ENCODE data around the gene PAX7.
"Not testable (repeated sequence)": the region's sequence is repeated elsewhere in the genome, so short reads cannot be mapped to it uniquely, and the experiment has no call there.

The PAX7 gene

GRCh38 chr1:18743233-18743632, 112.6 kb downstream of the PAX7 start:
- Histone ChIP-seq H3K27ac (ENCODE audit: low read length) (no peak overlapping the region), H4K20me1 (ENCODE audit: insufficient read depth, low read length) (no peaks in the 10 kb centered on the region), H3K9ac (ENCODE audit: low read length) (no peak overlapping the region), H3K4me2 (ENCODE audit: low read length) (no peak overlapping the region), H3K9me3 (ENCODE audit: insufficient read depth, low read length) (no peaks in the 10 kb centered on the region), H3K4me3 (ENCODE audit: low read length) (no peak overlapping the region), H2AFZ (ENCODE audit: low read depth, low read length) (no peak overlapping the region), H3K79me2 (ENCODE audit: low read length) (no peaks in the 10 kb centered on the region), H3K27me3 (ENCODE audit: low read depth, low read length) (no peaks in the 10 kb centered on the region), H3K36me3 (replicated peaks; ENCODE audit: low read depth, low read length) (no peaks in the 10 kb centered on the region), H3K4me1 (ENCODE audit: low read length) (no peaks in the 10 kb centered on the region)
- TF ChIP-seq EZH2phosphoT487 (IDR thresholded peaks at IDR 0.05; ENCODE audit: low read depth), result no peak
- no peak for TF ChIP-seq CTCF (IDR thresholded peaks at IDR 0.05; ENCODE audit: low read depth, low read length)

- H3K79me2 ChIP-seq (ENCODE audit: low read length); H3K4me2 ChIP-seq (ENCODE audit: low read length); H3K9me3 ChIP-seq (ENCODE audit: insufficient read depth, low read length); H3K4me1 ChIP-seq (ENCODE audit: low read length); H3K9ac ChIP-seq (ENCODE audit: low read length); H3K27me3 ChIP-seq (ENCODE audit: low read depth, low read length); H2AFZ ChIP-seq (ENCODE audit: low read depth, low read length); H3K36me3 ChIP-seq (replicated peaks; ENCODE audit: low read depth, low read length); H4K20me1 ChIP-seq (ENCODE audit: insufficient read depth, low read length); H3K27ac ChIP-seq (ENCODE audit: low read length); H3K4me3 ChIP-seq (ENCODE audit: low read length): not testable (repeated sequence)
These were observed 113.7 kb downstream of the PAX7 start for GRCh38 chr1:18744381-18744780.

- Histone ChIP-seq H3K4me3 (ENCODE audit: low read length) (no peak overlapping the region), H4K20me1 (ENCODE audit: insufficient read depth, low read length) (no peaks in the 10 kb centered on the region), H3K9me3 (ENCODE audit: insufficient read depth, low read length) (no peaks in the 10 kb centered on the region), H3K4me2 (ENCODE audit: low read length) (no peak overlapping the region), H2AFZ (ENCODE audit: low read depth, low read length) (no peak overlapping the region), H3K27ac (ENCODE audit: low read length) (no peak overlapping the region), H3K27me3 (ENCODE audit: low read depth, low read length) (no peaks in the 10 kb centered on the region), H3K9ac (ENCODE audit: low read length) (no peak overlapping the region), H3K4me1 (ENCODE audit: low read length) (no peaks in the 10 kb centered on the region), H3K36me3 (replicated peaks; ENCODE audit: low read depth, low read length) (no peaks in the 10 kb centered on the region), H3K79me2 (ENCODE audit: low read length) (no peaks in the 10 kb centered on the region)
- no peak for TF ChIP-seq EZH2phosphoT487 (IDR thresholded peaks at IDR 0.05; ENCODE audit: low read depth)
- TF ChIP-seq CTCF (IDR thresholded peaks at IDR 0.05; ENCODE audit: low read depth, low read length), result no peak
These were observed 116.3 kb downstream of the PAX7 start for GRCh38 chr1:18746981-18747380.

GRCh38 chr1:18747671-18748070, 117.0 kb downstream of the PAX7 start:
- H3K4me2 ChIP-seq (ENCODE audit: low read length), result no peak overlapping the region
- no peak overlapping the region for H3K4me3 ChIP-seq (ENCODE audit: low read length)
- H3K27ac ChIP-seq (ENCODE audit: low read length), result no peak overlapping the region
- no peaks in the 10 kb centered on the region for H3K4me1 ChIP-seq (ENCODE audit: low read length)
- no peaks in the 10 kb centered on the region for H3K27me3 ChIP-seq (ENCODE audit: low read depth, low read length)
- no peak overlapping the region for H2AFZ ChIP-seq (ENCODE audit: low read depth, low read length)
- no peaks in the 10 kb centered on the region for H3K79me2 ChIP-seq (ENCODE audit: low read length)
- H4K20me1 ChIP-seq (ENCODE audit: insufficient read depth, low read length), result no peaks in the 10 kb centered on the region
- H3K9me3 ChIP-seq (ENCODE audit: insufficient read depth, low read length), result no peaks in the 10 kb centered on the region
- no peak overlapping the region for H3K9ac ChIP-seq (ENCODE audit: low read length)
- H3K36me3 ChIP-seq (replicated peaks; ENCODE audit: low read depth, low read length), result no peaks in the 10 kb centered on the region
- no peak for TF ChIP-seq CTCF (IDR thresholded peaks at IDR 0.05; ENCODE audit: low read depth, low read length)
- no peak for TF ChIP-seq EZH2phosphoT487 (IDR thresholded peaks at IDR 0.05; ENCODE audit: low read depth)

- TF ChIP-seq CTCF (IDR thresholded peaks at IDR 0.05; ENCODE audit: low read depth, low read length), result no peak
- TF ChIP-seq EZH2phosphoT487 (IDR thresholded peaks at IDR 0.05; ENCODE audit: low read depth), result no peak
- H3K79me2 ChIP-seq (ENCODE audit: low read length), result no peaks in the 10 kb centered on the region
These were observed 117.8 kb downstream of the PAX7 start for GRCh38 chr1:18748435-18748834.

More at GRCh38 chr1:18748435-18748834, 117.8 kb downstream of the PAX7 start:
- no peaks in the 10 kb centered on the region for H3K36me3 ChIP-seq (replicated peaks; ENCODE audit: low read depth, low read length)
- no peak overlapping the region for H2AFZ ChIP-seq (ENCODE audit: low read depth, low read length)
- H3K4me3 ChIP-seq (ENCODE audit: low read length), result no peak overlapping the region
- no peak overlapping the region for H3K4me2 ChIP-seq (ENCODE audit: low read length)
- no peaks in the 10 kb centered on the region for H3K4me1 ChIP-seq (ENCODE audit: low read length)
- H3K9ac ChIP-seq (ENCODE audit: low read length), result no peak overlapping the region
- H3K9me3 ChIP-seq (ENCODE audit: insufficient read depth, low read length), result no peaks in the 10 kb centered on the region
- no peaks in the 10 kb centered on the region for H3K27me3 ChIP-seq (ENCODE audit: low read depth, low read length)
- no peaks in the 10 kb centered on the region for H4K20me1 ChIP-seq (ENCODE audit: insufficient read depth, low read length)
- H3K27ac ChIP-seq (ENCODE audit: low read length), result no peak overlapping the region
